Measurements from ENCODE around the gene PHPT1.
"Not testable (repeated sequence)": the region's sequence is repeated elsewhere in the genome, so short reads cannot be mapped to it uniquely, and the experiment has no call there.

GRCh38 chr9:136866898-136867421 is 17.8 kb downstream of the PHPT1 start:
- not testable (repeated sequence) for TF ChIP-seq CTCF (IDR thresholded peaks at IDR 0.05; ENCODE audit: borderline replicate concordance, extremely low read depth, low read length, poor library complexity, severe bottlenecking); EZH2 (IDR thresholded peaks at IDR 0.05; ENCODE audit: borderline replicate concordance, low read depth, low read length, severe bottlenecking)
